Progenitor cell of endocrine pancreas (in vitro differentiated cells): ENCODE results near the gene SPN. TPM values are rescaled to one million over a fixed set of nuclear protein-coding genes. Genes with fewer than 3 reads are reported as not detected.
"Not testable (repeated sequence)": the region's sequence is repeated elsewhere in the genome, so short reads cannot be mapped to it uniquely, and the experiment has no call there.

ENCODE experiments used
- DNase-seq: peaks from one replicate; pipeline ENCODE4 v3.0.0; 2021; ENCODE audit warnings: low spot score; ENCODE audit not compliant: unreplicated experiment
- H3K27ac Mint-ChIP-seq: 2 replicates; pipeline ENCODE4 v1.8.0; 2021; ENCODE audit warnings: mild to moderate bottlenecking, moderate library complexity, mixed read lengths
- H3K27me3 Mint-ChIP-seq: 2 replicates; pipeline ENCODE4 v1.8.0; 2021; ENCODE audit warnings: mixed read lengths
- H3K36me3 Mint-ChIP-seq: 2 replicates; pipeline ENCODE4 v1.8.0; 2022; ENCODE audit warnings: mixed read lengths; ENCODE audit not compliant: insufficient read depth
- H3K4me1 Mint-ChIP-seq: 2 replicates; pipeline ENCODE4 v1.8.0; 2021; ENCODE audit warnings: low read depth, mixed read lengths
- H3K4me3 Mint-ChIP-seq: 2 replicates; pipeline ENCODE4 v1.8.0; 2021; ENCODE audit warnings: low read depth, mild to moderate bottlenecking, moderate library complexity, mixed read lengths
- H3K9me3 Mint-ChIP-seq: 2 replicates; pipeline ENCODE4 v1.8.0; 2021; ENCODE audit warnings: low read depth, mixed read lengths
- CTCF ChIP-seq: fragments of 200-600 bp; sonication (generic); IDR thresholded peaks from one replicate; pipeline ENCODE4 v1.5.0; 2021; ENCODE audit warnings: antibody characterized with exemption, mild to moderate bottlenecking; ENCODE audit not compliant: unreplicated experiment
- total RNA-seq: library from RNA; stranded (reverse); gene quantifications from 2 replicates; pipeline ENCODE4 v1.2.1, GENCODE V29; 2021

SPN gene
- total RNA-seq, 1 donor from 2014 or later = 0.19 TPM

DNA sequence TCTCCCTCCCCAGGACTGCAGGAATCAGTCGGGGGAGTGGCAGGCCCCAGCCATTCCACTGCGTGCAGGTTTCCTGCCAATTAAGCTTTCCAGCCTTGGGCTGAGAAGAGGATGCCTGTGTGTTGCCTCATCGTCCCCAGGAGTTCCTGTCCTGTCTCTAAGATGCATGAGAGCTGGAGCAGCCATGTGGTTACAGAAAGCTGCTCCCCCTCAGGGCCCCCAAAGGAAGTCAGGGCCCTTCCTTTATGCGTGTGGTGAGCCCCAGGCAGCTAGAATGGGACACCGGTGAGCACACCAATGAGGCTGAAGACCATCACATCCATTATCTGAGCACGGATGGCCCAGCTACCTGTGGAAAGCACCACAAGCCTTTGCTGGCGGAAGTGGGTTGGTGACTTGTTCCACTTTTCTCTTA lies 35.4 kb upstream of the SPN start:
- not testable (repeated sequence) for H3K4me1 Mint-ChIP-seq, H3K9me3 Mint-ChIP-seq, DNase-seq, H3K36me3 Mint-ChIP-seq, H3K27ac Mint-ChIP-seq, H3K4me3 Mint-ChIP-seq, H3K27me3 Mint-ChIP-seq

GRCh38 chr16:29628707-29629106 lies 34.3 kb upstream of the SPN start:
- not testable (repeated sequence) for H3K27ac Mint-ChIP-seq, H3K4me3 Mint-ChIP-seq, H3K9me3 Mint-ChIP-seq, H3K4me1 Mint-ChIP-seq, DNase-seq, H3K36me3 Mint-ChIP-seq, H3K27me3 Mint-ChIP-seq

DNA sequence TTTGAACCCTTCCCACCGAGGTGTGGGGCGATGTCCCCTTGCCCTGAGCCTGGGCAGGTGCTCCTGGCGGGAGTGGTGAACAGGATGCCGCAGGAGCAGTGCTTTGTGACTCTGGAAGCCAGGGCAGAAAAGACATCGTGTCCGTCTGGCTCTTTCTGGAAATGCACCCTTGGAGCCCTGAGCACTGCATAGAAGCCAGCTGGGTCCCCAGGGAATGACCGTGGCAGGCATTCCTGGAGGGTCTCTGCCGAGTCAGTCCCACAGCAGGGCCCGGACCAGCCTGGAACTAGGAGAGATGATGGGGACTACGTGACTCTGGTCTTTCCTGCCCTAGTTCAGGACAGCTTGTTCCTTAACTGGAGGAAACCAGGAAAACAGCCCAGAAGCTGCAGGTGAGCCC lies 33.7 kb upstream of the SPN start:
- not testable (repeated sequence) for H3K4me3 Mint-ChIP-seq, H3K9me3 Mint-ChIP-seq, H3K36me3 Mint-ChIP-seq, DNase-seq, H3K27ac Mint-ChIP-seq, H3K27me3 Mint-ChIP-seq, H3K4me1 Mint-ChIP-seq

- H3K4me3 Mint-ChIP-seq, DNase-seq, H3K27ac Mint-ChIP-seq: not testable (repeated sequence)
Observed at GRCh38 chr16:29631658-29632057, 31.4 kb upstream of the SPN start.

GRCh38 chr16:29635902-29636301 lies 27.1 kb upstream of the SPN start:
- not testable (repeated sequence) for DNase-seq, H3K9me3 Mint-ChIP-seq, H3K4me3 Mint-ChIP-seq, H3K27me3 Mint-ChIP-seq, H3K4me1 Mint-ChIP-seq, H3K27ac Mint-ChIP-seq, H3K36me3 Mint-ChIP-seq

More at GRCh38 chr16:29631658-29632057, 31.4 kb upstream of the SPN start:
- H3K27me3 Mint-ChIP-seq, H3K36me3 Mint-ChIP-seq, H3K9me3 Mint-ChIP-seq, H3K4me1 Mint-ChIP-seq: not testable (repeated sequence)

- not testable (repeated sequence) for H3K27ac Mint-ChIP-seq, H3K36me3 Mint-ChIP-seq, H3K4me1 Mint-ChIP-seq, H3K4me3 Mint-ChIP-seq, H3K9me3 Mint-ChIP-seq, H3K27me3 Mint-ChIP-seq, DNase-seq
- TF ChIP-seq CTCF = peak; percentile 10
Observed at GRCh38 chr16:29636368-29636767, 26.7 kb upstream of the SPN start.

DNA sequence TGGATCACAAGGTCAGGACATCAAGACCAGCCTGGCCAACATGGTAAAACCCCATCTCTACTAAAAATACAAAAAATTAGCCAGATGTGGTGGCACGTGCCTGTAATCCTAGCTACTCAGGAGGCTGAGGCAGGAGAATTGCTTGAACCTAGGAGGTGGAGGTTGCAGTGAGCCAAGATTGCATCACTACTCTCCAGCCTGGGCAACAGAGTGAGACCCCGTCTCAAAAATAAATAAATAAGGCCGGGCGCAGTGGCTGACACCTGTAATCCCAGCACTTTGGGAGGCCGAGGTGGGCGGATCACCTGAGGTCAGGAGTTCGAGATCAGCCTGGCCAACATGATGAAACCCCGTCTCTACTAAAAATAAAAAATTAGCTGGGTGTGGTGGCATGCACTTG lies 24.3 kb upstream of the SPN start:
- not testable (repeated sequence) for H3K27me3 Mint-ChIP-seq, H3K36me3 Mint-ChIP-seq, H3K27ac Mint-ChIP-seq, H3K9me3 Mint-ChIP-seq, DNase-seq, H3K4me1 Mint-ChIP-seq, H3K4me3 Mint-ChIP-seq

DNA sequence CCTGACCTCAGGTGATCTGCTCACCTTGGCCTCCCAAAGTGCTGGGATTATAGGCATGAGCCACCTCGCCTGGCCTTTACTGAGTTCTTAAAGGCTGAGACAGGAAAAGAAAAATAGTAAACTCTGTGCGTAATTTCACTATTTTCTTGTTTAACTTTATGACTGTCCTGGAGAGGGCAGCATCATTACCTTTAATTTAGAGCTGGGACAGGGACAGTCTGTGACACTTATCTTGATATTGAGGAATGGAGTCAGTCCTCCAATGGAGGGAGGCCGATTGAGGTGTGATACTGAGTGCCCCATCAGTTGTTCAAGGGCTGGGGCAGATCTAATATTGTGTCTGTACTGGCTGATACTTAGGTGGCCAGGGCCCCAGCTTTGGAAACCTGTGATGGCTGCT lies 21.5 kb upstream of the SPN start:
- TF ChIP-seq CTCF = no peak
- Mint-ChIP-seq H3K36me3 (no peaks in the 10 kb centered on the region), H3K4me3 (no peak overlapping the region), H3K27me3 (no peaks in the 10 kb centered on the region), H3K4me1 (no peaks in the 10 kb centered on the region), H3K9me3 (no peaks in the 10 kb centered on the region), H3K27ac (no peak overlapping the region)
- DNase-seq = no peak

DNA sequence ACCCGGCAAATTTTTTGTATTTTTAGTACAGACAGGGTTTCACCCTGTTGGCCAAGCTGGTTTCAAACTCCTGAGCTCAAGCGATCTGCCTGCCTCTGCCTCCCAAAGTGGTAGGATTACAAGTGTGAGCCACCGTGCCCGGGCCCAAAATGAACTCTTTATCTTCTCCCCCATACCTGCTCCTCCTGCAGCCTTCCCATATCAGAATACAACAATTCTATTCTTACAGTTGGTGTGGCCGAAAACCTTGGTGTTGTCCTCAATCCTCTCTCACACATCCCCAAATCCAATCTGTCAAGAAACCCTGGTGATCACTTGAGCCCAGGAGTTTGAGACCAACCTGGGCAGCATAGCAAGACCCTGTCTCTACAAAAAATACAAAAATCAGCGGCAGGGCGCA lies 19.5 kb upstream of the SPN start:
- Mint-ChIP-seq H3K27ac (no peak overlapping the region), H3K4me1 (no peaks in the 10 kb centered on the region), H3K9me3 (no peaks in the 10 kb centered on the region), H3K36me3 (no peaks in the 10 kb centered on the region), H3K4me3 (no peak overlapping the region), H3K27me3 (no peaks in the 10 kb centered on the region)
- no peak for DNase-seq
- TF ChIP-seq CTCF = no peak
